22Rv1 (cell line): ENCODE data around the gene SCUBE2.

Source experiments
- ZFX ChIP-seq: fragments of 450-650 bp; IDR thresholded peaks from 2 replicates; pipeline ENCODE4 v1.6.1; 2017; ENCODE audit warnings: antibody characterized with exemption, borderline replicate concordance
- TF ChIP-seq, protein P1 (sequence below): fragments of 450-650 bp; IDR thresholded peaks from 2 replicates; pipeline ENCODE4 v1.5.1; 2017; ENCODE audit warnings: mild to moderate bottlenecking

DNA sequence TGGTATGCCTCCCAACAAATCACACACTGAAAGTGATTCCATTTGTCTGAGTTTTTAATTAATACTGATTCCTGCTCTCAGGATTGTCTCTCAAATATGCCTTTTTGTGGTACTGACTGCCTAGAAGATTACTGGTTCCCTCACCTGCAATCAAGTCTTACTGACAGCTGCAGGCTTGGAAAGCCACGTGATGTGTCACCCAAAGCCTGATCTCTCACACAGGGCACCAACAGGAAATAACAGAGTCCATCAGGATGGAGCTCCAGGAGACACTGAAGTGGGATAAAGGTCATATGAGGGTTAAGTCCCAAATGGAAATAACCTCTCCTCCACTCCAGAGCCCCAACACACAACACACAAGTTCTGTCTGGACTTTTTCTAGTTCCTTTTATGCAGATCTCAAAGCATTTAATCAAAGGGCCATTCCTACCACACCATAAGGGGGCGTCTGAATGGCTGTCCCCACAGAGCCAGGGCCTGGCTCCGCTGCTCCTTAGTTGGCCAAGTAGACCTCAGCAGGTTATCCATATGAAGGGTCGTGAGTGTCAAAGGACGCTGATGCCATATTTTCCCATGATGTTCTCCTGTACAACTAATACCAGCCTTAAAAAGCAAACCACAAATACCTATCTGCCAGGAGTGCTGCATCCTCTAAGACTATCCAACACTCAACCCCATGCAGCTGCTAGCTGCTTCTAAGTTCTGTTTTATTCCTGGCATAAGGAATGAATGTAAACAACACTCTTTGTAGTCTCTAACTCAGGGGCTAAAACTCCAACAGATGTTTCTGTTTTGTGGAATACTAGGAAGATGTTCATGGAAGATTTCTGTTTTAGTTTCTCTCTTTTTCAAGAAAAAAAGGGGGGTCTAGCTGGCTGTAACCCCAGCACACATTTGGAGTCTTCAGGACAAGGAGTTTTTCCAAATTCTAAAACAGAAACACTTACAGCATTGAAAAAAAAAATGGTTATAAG, 13.0 kb downstream of the SCUBE2 start:
- TF ChIP-seq, protein P1, sequence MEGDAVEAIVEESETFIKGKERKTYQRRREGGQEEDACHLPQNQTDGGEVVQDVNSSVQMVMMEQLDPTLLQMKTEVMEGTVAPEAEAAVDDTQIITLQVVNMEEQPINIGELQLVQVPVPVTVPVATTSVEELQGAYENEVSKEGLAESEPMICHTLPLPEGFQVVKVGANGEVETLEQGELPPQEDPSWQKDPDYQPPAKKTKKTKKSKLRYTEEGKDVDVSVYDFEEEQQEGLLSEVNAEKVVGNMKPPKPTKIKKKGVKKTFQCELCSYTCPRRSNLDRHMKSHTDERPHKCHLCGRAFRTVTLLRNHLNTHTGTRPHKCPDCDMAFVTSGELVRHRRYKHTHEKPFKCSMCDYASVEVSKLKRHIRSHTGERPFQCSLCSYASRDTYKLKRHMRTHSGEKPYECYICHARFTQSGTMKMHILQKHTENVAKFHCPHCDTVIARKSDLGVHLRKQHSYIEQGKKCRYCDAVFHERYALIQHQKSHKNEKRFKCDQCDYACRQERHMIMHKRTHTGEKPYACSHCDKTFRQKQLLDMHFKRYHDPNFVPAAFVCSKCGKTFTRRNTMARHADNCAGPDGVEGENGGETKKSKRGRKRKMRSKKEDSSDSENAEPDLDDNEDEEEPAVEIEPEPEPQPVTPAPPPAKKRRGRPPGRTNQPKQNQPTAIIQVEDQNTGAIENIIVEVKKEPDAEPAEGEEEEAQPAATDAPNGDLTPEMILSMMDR, result no peak
- TF ChIP-seq ZFX, result no peak
